Effector CD8-positive, alpha-beta T cell (primary cell): Measurements from ENCODE around the gene SUGCT.
"Not testable (repeated sequence)": the region's sequence is repeated elsewhere in the genome, so short reads cannot be mapped to it uniquely, and the experiment has no call there.

ENCODE experiments used
- DNase-seq: peaks from one replicate; lab custom pipeline; 2025; lab: John Stamatoyannopoulos, UW

The SUGCT gene

GRCh38 chr7:40139891-40140290 is 5.1 kb downstream of the SUGCT start:
- not testable (repeated sequence) for DNase-seq

- not testable (repeated sequence) for DNase-seq
Observed at GRCh38 chr7:40141916-40142315, 7.1 kb downstream of the SUGCT start.

- DNase-seq, result not testable (repeated sequence)
Observed at GRCh38 chr7:40145596-40146130, 10.9 kb downstream of the SUGCT start.

- no peak for DNase-seq
Observed at GRCh38 chr7:40147371-40148246, 12.8 kb downstream of the SUGCT start.

GRCh38 chr7:40148247-40148580 is 13.4 kb downstream of the SUGCT start:
- DNase-seq, result not testable (repeated sequence)

- DNase-seq, result no peak
Observed at GRCh38 chr7:40148671-40149070, 13.9 kb downstream of the SUGCT start.

GRCh38 chr7:40151504-40151903 is 16.7 kb downstream of the SUGCT start:
- no peak for DNase-seq

- DNase-seq, result no peak
Observed at GRCh38 chr7:40156988-40157387, 22.2 kb downstream of the SUGCT start.

GRCh38 chr7:40162516-40162915 is 27.7 kb downstream of the SUGCT start:
- DNase-seq, result no peak

- no peak for DNase-seq
Observed at GRCh38 chr7:40165216-40165615, 30.4 kb downstream of the SUGCT start.

GRCh38 chr7:40167291-40167690 is 32.5 kb downstream of the SUGCT start:
- DNase-seq, result no peak

- not testable (repeated sequence) for DNase-seq
Observed at GRCh38 chr7:40168266-40168665, 33.5 kb downstream of the SUGCT start.

- not testable (repeated sequence) for DNase-seq
Observed at GRCh38 chr7:40173121-40173520, 38.3 kb downstream of the SUGCT start.

GRCh38 chr7:40175256-40175655 is 40.5 kb downstream of the SUGCT start:
- not testable (repeated sequence) for DNase-seq

- DNase-seq, result no peak
Observed at GRCh38 chr7:40175725-40176510, 41.1 kb downstream of the SUGCT start.

- DNase-seq, result no peak
Observed at GRCh38 chr7:40177071-40177470, 42.3 kb downstream of the SUGCT start.

GRCh38 chr7:40182452-40182851 is 47.6 kb downstream of the SUGCT start:
- DNase-seq, result no peak

GRCh38 chr7:40186586-40186985 is 51.8 kb downstream of the SUGCT start:
- no peak for DNase-seq

- no peak for DNase-seq
Observed at GRCh38 chr7:40192036-40192435, 57.2 kb downstream of the SUGCT start.

GRCh38 chr7:40194745-40195144 is 59.9 kb downstream of the SUGCT start:
- DNase-seq, result no peak

- no peak for DNase-seq
Observed at GRCh38 chr7:40197527-40197926, 62.7 kb downstream of the SUGCT start.

GRCh38 chr7:40199076-40199802 is 64.4 kb downstream of the SUGCT start:
- DNase-seq, result no peak
